NCI-H187 treated with DMSO at 0.1 percent for 48 hours (cell line): Measurements from ENCODE around the gene SLAMF9.
"Not testable (repeated sequence)": the region's sequence is repeated elsewhere in the genome, so short reads cannot be mapped to it uniquely, and the experiment has no call there.

Source experiments
- DNase-seq: peaks from one replicate; lab custom pipeline; 2025; lab: John Stamatoyannopoulos, UW

SLAMF9 gene

DNA sequence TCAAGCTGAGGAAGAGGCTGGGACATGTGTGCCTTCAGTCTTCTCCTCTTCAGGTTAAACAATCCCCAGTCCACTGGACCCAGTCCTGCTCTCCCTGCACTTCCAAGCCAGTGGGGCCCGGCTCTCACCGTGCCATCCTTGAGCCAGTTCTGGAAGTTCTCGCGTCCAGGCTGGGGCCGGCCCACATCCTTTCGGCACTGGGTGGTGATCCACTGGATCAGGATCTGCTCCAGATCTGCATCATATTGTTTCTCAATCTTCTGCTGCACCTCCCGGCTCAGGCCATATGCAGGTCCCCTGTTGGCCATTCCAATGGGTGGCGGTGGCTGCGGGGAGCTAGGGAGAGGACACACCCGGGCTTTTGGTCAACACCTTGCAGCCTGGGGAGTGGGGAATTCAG lies 33.8 kb downstream of the SLAMF9 start:
- DNase-seq = no peak

- DNase-seq = no peak
These were observed 34.7 kb downstream of the SLAMF9 start for GRCh38 chr1:159919236-159919865.

DNA sequence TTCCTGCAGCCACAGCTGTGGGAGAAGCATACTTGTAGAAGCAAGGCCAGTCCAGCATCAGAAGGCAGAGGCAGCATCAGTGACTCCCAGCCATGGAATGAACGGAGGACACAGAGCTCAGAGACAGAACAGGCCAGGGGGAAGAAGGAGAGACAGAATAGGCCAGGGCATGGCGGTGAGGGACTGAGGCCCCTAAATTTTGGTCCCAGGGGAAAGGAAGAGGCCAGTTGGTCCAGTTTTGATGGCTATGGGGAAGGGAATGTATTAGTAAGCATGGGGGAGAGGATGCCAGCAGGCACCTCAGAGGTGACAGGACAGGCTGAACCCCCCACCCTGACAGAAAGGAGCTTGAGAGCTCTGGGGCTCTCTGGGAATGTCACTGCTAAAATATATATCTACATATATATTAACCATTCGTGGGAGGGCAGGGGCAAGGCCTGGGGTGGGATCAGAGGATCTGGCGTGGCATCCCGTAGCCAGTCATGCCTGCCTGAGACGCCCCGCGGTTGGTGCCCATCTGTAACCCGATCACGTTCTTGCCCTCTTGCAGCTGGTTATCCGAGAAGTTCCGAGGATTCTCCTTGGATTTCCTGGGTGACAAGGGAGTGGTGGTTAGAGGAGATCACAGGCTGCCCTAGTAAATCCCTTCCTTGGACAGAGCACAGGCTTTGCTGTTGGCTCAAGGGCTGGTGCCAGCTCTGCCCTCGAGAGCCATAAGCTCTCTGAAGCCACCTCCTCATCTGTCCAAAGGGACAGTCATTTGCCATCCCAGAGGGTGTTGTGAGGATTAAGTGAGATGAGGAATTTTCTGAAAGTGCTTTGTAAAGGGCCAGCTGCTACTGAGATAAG lies 35.5 kb downstream of the SLAMF9 start:
- DNase-seq = no peak

DNA sequence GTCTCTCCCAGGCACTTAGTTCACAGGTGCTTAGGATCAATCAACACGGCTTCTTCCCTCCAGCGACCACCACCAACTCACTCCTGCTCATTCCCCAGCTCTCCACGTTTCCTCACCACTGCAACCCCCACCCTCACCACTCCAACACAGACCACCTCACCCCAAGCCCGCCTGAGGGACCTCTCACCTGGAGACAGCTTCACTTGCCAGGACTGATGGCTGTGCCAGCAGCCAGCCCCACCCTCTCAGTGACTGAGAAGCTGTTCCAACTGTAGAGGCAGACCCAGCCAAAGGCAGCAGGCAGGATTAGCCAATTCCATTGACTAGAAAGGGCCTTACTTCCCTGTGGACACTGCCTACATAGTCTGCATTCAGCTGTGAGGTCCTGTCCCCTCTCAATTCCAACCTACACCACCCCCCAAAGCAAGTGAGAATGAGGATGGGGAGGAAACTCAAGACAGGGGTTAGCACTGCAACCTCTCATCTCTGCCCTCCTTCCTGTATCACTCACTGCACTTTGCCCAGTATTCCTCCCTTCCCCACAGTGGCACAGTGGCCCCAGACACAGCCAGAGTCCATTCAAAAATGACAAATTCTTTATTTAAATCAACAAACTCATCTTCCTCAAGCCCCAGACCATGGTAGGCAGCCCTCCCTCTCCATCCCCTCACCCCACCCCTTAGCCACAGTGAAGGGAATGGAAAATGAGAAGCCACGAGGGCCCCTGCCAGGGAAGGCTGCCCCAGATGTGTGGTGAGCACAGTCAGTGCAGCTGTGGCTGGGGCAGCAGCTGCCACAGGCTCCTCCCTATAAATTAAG lies 36.3 kb downstream of the SLAMF9 start:
- no peak for DNase-seq

DNA sequence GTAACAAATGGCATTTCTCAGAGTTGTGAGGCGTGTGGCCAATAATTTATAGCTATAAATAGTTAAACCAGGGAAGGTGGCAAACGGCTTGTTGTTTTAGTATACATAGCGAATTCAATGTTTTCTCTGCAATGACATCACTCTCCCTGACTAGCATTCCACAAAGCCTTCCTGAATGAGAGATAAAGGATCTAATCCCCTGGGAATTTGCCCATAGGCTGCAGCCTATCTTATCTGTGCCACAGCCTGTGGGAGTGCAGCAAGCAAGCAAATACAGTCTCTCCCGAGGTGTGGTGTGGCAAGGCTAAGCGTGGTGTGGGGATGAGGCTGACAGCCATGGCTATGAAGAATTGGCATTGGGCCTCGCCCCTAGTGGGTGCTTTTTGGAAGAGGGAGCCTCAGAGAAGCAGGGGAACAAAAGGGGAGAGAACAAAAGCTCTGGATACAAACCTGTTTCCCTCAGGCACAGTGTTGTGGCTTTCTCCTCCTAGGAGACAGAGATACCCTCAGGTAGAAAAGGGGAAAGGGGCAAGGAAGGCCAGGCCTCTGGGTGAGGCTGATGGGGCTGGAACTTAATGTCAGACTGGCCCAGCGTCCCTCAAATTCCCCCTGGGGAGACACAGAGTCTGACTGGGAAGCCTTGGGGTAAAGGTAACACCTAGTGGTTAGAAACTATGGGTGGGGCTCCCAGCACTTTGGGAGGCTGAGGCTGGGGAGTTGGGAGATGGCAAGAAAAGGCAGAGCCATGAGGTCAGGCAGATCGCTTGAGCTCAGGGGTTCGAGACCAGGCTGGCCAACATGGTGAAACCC lies 37.6 kb downstream of the SLAMF9 start:
- peak; percentile 45 for DNase-seq

- DNase-seq = no peak
These were observed 38.3 kb downstream of the SLAMF9 start for GRCh38 chr1:159915571-159916241.

GRCh38 chr1:159914252-159915018 lies 39.6 kb downstream of the SLAMF9 start:
- no peak for DNase-seq

GRCh38 chr1:159913451-159914192 lies 40.4 kb downstream of the SLAMF9 start:
- no peak for DNase-seq

DNA sequence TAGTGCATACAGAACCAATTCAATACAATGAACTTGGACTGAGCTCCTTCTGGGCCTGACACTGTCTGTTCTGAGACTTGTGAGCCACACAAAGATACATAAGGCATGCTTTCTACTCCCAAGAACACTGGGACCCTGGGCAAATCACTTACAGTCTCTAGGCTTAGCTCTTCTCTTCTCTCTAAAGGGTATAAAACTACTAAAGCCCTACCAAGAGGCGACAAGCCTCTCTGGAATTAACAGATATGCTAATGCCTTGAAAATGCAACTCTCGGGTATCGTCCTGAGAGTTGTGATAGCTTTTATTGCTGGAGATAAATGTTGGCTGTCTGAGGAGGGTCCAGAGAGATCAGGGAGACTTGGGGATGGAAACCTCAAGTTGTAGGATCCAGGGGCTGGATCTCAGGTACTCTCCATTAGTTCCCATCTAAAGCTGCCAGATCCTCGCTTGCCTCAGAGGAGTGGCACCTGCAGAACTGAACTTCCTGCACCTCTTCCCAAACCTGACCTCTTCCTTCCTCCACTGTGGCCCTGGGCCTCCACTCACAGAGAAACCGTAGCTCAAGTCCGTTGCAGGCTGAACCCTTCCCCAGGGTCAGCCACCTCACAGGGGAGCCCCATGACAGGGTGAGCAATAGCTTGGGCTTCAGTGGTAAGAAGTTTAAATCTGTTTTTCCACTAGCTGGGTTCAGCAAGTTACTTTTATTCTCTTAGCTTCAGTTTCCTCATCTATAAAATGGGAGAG lies 42.5 kb downstream of the SLAMF9 start:
- DNase-seq = no peak

- DNase-seq = no peak
These were observed 45.8 kb downstream of the SLAMF9 start for GRCh38 chr1:159908031-159908940.

- DNase-seq = no peak
These were observed 47.1 kb downstream of the SLAMF9 start for GRCh38 chr1:159906960-159907359.

- DNase-seq = not testable (repeated sequence)
These were observed 50.0 kb downstream of the SLAMF9 start for GRCh38 chr1:159904036-159904435.

- DNase-seq = no peak
These were observed 51.5 kb downstream of the SLAMF9 start for GRCh38 chr1:159902541-159902940.
